ENCODE data around the gene AFF3. TPM values are rescaled to one million over a fixed set of nuclear protein-coding genes. Genes with fewer than 3 reads are reported as not detected.

AFF3 gene
- total and polyA plus RNA-seq, 2 of the 4 experiments (the other 2 are of a cell fraction), result 12.9 to 14.3 TPM

DNA sequence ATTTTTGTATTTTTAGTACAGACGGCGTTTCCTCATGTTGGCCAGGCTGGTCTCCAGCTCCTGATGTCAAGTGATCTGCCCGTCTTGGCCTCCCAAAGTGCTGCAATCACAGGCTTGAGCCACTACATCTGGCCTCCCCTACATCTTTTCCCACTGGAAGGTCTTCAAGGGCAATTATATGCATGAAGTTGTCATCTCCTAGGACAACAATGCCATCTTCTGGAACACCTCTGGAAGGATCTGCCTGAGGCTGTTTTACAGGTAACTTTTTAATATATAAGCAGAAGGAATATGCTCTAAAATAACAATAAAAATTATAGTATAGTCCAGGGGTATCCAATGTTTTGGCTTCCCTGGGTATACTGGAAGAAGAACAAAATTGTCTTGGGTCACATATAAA is 321.4 kb downstream of the AFF3 start (continued):
- TF ChIP-seq, protein P1, sequence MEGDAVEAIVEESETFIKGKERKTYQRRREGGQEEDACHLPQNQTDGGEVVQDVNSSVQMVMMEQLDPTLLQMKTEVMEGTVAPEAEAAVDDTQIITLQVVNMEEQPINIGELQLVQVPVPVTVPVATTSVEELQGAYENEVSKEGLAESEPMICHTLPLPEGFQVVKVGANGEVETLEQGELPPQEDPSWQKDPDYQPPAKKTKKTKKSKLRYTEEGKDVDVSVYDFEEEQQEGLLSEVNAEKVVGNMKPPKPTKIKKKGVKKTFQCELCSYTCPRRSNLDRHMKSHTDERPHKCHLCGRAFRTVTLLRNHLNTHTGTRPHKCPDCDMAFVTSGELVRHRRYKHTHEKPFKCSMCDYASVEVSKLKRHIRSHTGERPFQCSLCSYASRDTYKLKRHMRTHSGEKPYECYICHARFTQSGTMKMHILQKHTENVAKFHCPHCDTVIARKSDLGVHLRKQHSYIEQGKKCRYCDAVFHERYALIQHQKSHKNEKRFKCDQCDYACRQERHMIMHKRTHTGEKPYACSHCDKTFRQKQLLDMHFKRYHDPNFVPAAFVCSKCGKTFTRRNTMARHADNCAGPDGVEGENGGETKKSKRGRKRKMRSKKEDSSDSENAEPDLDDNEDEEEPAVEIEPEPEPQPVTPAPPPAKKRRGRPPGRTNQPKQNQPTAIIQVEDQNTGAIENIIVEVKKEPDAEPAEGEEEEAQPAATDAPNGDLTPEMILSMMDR (conservative IDR thresholded peaks at IDR 0.05; ENCODE audit: low read depth, low read length), result no peak
- TF ChIP-seq MXI1 (IDR thresholded peaks at IDR 0.05; ENCODE audit: borderline replicate concordance, low read depth, low read length) (no peak), MAFK (IDR thresholded peaks at IDR 0.05; ENCODE audit: low read depth, low read length) (no peak)

DNA sequence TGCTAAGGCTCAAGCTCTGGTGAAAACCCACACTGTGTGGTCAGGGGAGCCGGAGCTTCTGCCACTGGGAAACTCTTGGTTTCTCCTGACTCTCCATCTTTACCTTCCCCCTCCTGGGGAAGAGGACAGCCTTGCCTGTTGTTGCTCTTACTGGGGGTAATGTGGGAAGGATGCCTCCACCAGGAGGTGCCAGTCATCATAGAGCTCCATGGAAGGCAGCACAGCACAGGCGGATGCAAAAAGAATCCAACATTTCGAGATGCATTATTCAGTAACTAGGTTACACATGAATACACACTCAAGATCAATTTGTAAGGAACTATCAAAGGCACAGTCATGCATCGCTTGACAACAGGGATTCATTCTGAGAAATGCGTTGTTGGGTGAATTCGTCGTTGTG is 322.6 kb downstream of the AFF3 start:
- no TSS peak for BruUV-seq (replicated peaks)
- Histone ChIP-seq H3K9ac (ENCODE audit: low read depth, low read length) (no peak overlapping the region), H2AK5ac (ENCODE audit: low read depth, low read length) (peak overlapping the region; percentile 71; the same call in 1 of the 2 replicates), H2AK9ac (replicated peaks; ENCODE audit: low read depth, low read length, poor library complexity) (no peak overlapping the region), H4K8ac (ENCODE audit: low read depth in 2 of 2, low read length in 2 of 2) (peak overlapping the region in 1 of 2 experiments; percentile 26; a peak in 2 of 4 replicates), H2BK20ac (ENCODE audit: low read depth, low read length) (peak overlapping the region; percentile 80), H4K91ac (ENCODE audit: insufficient read depth, low read depth, low read length) (peak overlapping the region; percentile 2; the same call in 1 of the 2 replicates), H3K9me3 (ENCODE audit: control insufficient read depth, insufficient read depth, low read length) (no peaks in the 10 kb centered on the region), H3K9me1 (ENCODE audit: insufficient read depth, low read length) (peaks cover 11% of the 10 kb centered on the region), H2BK120ac (ENCODE audit: low read depth, low read length) (peak overlapping the region; percentile 80), H3K4me3 (ENCODE audit: insufficient read depth, low read depth, low read length) (no peak overlapping the region), H2BK5ac (ENCODE audit: low read depth, low read length, poor library complexity, severe bottlenecking) (peak overlapping the region; percentile 2), H3K4ac (ENCODE audit: low read depth, low read length) (peak overlapping the region; percentile 70), H3K23ac (ENCODE audit: low read depth, low read length) (no peak overlapping the region), H3K79me1 (ENCODE audit: low read depth in 1 of 2, low read length in 2 of 2) (peaks cover 4 to 22% of the 10 kb centered on the region in 2 experiments), H4K20me1 (ENCODE audit: insufficient read depth, low read length) (no peaks in the 10 kb centered on the region), H3K27me3 (ENCODE audit: control insufficient read depth, insufficient read depth, low read length) (no peaks in the 10 kb centered on the region), H3K18ac (ENCODE audit: low read depth, low read length) (peak overlapping the region; percentile 1; the same call in 1 of the 2 replicates), H2AFZ (replicated peaks; ENCODE audit: low read length, poor library complexity) (no peak overlapping the region), H3K56ac (ENCODE audit: extremely low read depth, insufficient read depth, low read length) (no peak overlapping the region), H3K36me3 (ENCODE audit: control insufficient read depth, insufficient read depth, low read length) (peaks cover 12% of the 10 kb centered on the region), H3K4me2 (ENCODE audit: low read depth, low read length) (no peak overlapping the region), H4K5ac (ENCODE audit: low read depth, low read length) (peak overlapping the region; percentile 31; the same call in 1 of the 2 replicates), H3K4me1 (ENCODE audit: control insufficient read depth, insufficient read depth, low read length) (peaks cover 12% of the 10 kb centered on the region), H2BK15ac (ENCODE audit: low read depth, low read length) (peak overlapping the region; percentile 2; the same call in 1 of the 3 replicates), H3K14ac (replicated peaks; ENCODE audit: low read depth, low read length) (peak overlapping the region; percentile 68; the same call in 1 of the 2 replicates), H3K27ac (ENCODE audit: insufficient read depth, low read length) (no peak overlapping the region)
- dilution Hi-C loops (cut with HindIII; ENCODE audit: low sequenced_read_pairs, unreplicated experiment), result no loop called here
- 100% methylated on average over 4 of the region's 7 CpGs; no CpG with 5 or more reads in 1 of the 2 experiments for WGBS, 2 experiments (ENCODE audit: extremely low coverage in 2 of 2, insufficient read length in 1 of 2)
- POLR2A ChIA-PET (ENCODE audit: unreplicated experiment), result interaction anchor here (0.6 to 0.7 kb wide), 2 partner anchors 22 to 115 kb away, joined by 3 to 4 read pairs; no protein-coding TSS in a partner anchor
- ATAC-seq (ENCODE audit: low read depth) (no peak), DNase-seq (no peak)
- intact Hi-C loops (cut with micrococcal nuclease), result loop anchor here (10.0 kb wide), 1 partner anchor 425 kb away; no protein-coding TSS in a partner anchor
- in situ Hi-C loops (cut with MboI; ENCODE audit: low sequenced_read_pairs), result no loop called here
- CTCF ChIA-PET, result no interaction called here
- TF ChIP-seq MXI1 (IDR thresholded peaks at IDR 0.05; ENCODE audit: borderline replicate concordance, low read depth, low read length) (no peak), RAD21 (IDR thresholded peaks at IDR 0.05; ENCODE audit: low read length) (no peak), MAZ (IDR thresholded peaks at IDR 0.05; ENCODE audit: borderline replicate concordance, low read depth, low read length) (no peak), POLR2A (IDR thresholded peaks at IDR 0.05; ENCODE audit: low read depth, low read length) (no peak), RFX5 (IDR thresholded peaks at IDR 0.05; ENCODE audit: low read depth, low read length) (no peak), CEBPB (IDR thresholded peaks at IDR 0.05; ENCODE audit: low read depth, low read length) (no peak), NFE2L2 (IDR thresholded peaks at IDR 0.05; ENCODE audit: low read depth, low read length) (no peak), MAFK (IDR thresholded peaks at IDR 0.05; ENCODE audit: low read depth, low read length) (no peak), CHD1 (IDR thresholded peaks at IDR 0.05; ENCODE audit: low read depth, low read length) (no peak), RCOR1 (IDR thresholded peaks at IDR 0.05; ENCODE audit: insufficient replicate concordance, low read length) (no peak)
- TF ChIP-seq, protein P2, sequence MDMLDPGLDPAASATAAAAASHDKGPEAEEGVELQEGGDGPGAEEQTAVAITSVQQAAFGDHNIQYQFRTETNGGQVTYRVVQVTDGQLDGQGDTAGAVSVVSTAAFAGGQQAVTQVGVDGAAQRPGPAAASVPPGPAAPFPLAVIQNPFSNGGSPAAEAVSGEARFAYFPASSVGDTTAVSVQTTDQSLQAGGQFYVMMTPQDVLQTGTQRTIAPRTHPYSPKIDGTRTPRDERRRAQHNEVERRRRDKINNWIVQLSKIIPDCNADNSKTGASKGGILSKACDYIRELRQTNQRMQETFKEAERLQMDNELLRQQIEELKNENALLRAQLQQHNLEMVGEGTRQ (IDR thresholded peaks at IDR 0.05; ENCODE audit: low read depth, low read length), result no peak
- TF ChIP-seq, protein P3, sequence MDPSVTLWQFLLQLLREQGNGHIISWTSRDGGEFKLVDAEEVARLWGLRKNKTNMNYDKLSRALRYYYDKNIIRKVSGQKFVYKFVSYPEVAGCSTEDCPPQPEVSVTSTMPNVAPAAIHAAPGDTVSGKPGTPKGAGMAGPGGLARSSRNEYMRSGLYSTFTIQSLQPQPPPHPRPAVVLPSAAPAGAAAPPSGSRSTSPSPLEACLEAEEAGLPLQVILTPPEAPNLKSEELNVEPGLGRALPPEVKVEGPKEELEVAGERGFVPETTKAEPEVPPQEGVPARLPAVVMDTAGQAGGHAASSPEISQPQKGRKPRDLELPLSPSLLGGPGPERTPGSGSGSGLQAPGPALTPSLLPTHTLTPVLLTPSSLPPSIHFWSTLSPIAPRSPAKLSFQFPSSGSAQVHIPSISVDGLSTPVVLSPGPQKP (IDR thresholded peaks at IDR 0.05; ENCODE audit: borderline replicate concordance, low read depth, low read length), result no peak

Data from IMR-90 (cell line).